Progenitor cell of endocrine pancreas (in vitro differentiated cells): ENCODE measurements around the gene HOXB8. TPM values are rescaled to one million over a fixed set of nuclear protein-coding genes. Genes with fewer than 3 reads are reported as not detected.

Experiments
- DNase-seq: peaks from one replicate; pipeline ENCODE4 v3.0.0; 2021; ENCODE audit warnings: low spot score; ENCODE audit not compliant: unreplicated experiment
- H3K27ac Mint-ChIP-seq: 2 replicates; pipeline ENCODE4 v1.8.0; 2021; ENCODE audit warnings: mild to moderate bottlenecking, moderate library complexity, mixed read lengths
- H3K27me3 Mint-ChIP-seq: 2 replicates; pipeline ENCODE4 v1.8.0; 2021; ENCODE audit warnings: mixed read lengths
- H3K36me3 Mint-ChIP-seq: 2 replicates; pipeline ENCODE4 v1.8.0; 2022; ENCODE audit warnings: mixed read lengths; ENCODE audit not compliant: insufficient read depth
- H3K4me1 Mint-ChIP-seq: 2 replicates; pipeline ENCODE4 v1.8.0; 2021; ENCODE audit warnings: low read depth, mixed read lengths
- H3K4me3 Mint-ChIP-seq: 2 replicates; pipeline ENCODE4 v1.8.0; 2021; ENCODE audit warnings: low read depth, mild to moderate bottlenecking, moderate library complexity, mixed read lengths
- H3K9me3 Mint-ChIP-seq: 2 replicates; pipeline ENCODE4 v1.8.0; 2021; ENCODE audit warnings: low read depth, mixed read lengths
- CTCF ChIP-seq: fragments of 200-600 bp; sonication (generic); IDR thresholded peaks from one replicate; pipeline ENCODE4 v1.5.0; 2021; ENCODE audit warnings: antibody characterized with exemption, mild to moderate bottlenecking; ENCODE audit not compliant: unreplicated experiment
- total RNA-seq: library from RNA; stranded (reverse); gene quantifications from 2 replicates; pipeline ENCODE4 v1.2.1, GENCODE V29; 2021

The HOXB8 gene
- total RNA-seq, 1 donor from 2014 or later, result 1.1 TPM

GRCh38 chr17:48589060-48589830 lies 25.8 kb downstream of the HOXB8 start:
- Mint-ChIP-seq H3K36me3 (peaks cover 1% of the 10 kb centered on the region), H3K9me3 (no peaks in the 10 kb centered on the region), H3K27me3 (peaks cover 100% of the 10 kb centered on the region), H3K4me3 (peak overlapping the region; percentile 61), H3K27ac (peak overlapping the region; percentile 79), H3K4me1 (peaks cover 4% of the 10 kb centered on the region)
- no peak for DNase-seq
- no peak for TF ChIP-seq CTCF

DNA sequence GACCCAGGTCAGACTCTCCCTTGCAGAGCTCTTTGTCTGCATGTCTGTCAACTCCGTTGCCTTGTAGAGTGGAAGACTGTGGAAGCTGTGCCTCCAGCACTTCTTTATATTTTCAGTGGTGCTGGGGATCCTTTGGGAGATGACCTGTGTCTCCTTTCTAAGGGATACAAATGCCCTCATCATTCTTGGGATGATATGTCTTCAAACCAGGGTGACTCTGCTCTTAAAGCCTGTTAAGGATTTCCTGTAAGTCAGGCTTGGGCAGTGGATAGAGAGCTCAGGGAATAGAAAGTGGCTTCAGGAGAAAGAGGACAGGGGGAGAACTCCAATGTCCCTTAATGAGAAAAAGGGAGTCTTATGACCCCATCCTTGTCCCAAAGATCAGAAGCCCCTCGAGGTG lies 26.6 kb downstream of the HOXB8 start:
- Mint-ChIP-seq H3K27me3 (peaks cover 100% of the 10 kb centered on the region), H3K9me3 (no peaks in the 10 kb centered on the region), H3K36me3 (peaks cover 1% of the 10 kb centered on the region), H3K4me1 (peaks cover 4% of the 10 kb centered on the region), H3K4me3 (peak overlapping the region; percentile 61), H3K27ac (peak overlapping the region; percentile 69)
- DNase-seq, result no peak
- no peak for TF ChIP-seq CTCF

- Mint-ChIP-seq H3K36me3 (peaks cover 1% of the 10 kb centered on the region), H3K27ac (no peak overlapping the region), H3K27me3 (peaks cover 100% of the 10 kb centered on the region), H3K4me3 (peak overlapping the region; percentile 63), H3K9me3 (no peaks in the 10 kb centered on the region), H3K4me1 (peaks cover 4% of the 10 kb centered on the region)
- no peak for TF ChIP-seq CTCF
- DNase-seq, result no peak
Observed at GRCh38 chr17:48588074-48588415, 27.0 kb downstream of the HOXB8 start.

GRCh38 chr17:48587276-48588073 lies 27.6 kb downstream of the HOXB8 start:
- Mint-ChIP-seq H3K4me3 (peak overlapping the region; percentile 63), H3K9me3 (no peaks in the 10 kb centered on the region), H3K27ac (no peak overlapping the region), H3K27me3 (peaks cover 100% of the 10 kb centered on the region), H3K36me3 (peaks cover 1% of the 10 kb centered on the region), H3K4me1 (peaks cover 4% of the 10 kb centered on the region)
- no peak for TF ChIP-seq CTCF
- DNase-seq, result no peak

DNA sequence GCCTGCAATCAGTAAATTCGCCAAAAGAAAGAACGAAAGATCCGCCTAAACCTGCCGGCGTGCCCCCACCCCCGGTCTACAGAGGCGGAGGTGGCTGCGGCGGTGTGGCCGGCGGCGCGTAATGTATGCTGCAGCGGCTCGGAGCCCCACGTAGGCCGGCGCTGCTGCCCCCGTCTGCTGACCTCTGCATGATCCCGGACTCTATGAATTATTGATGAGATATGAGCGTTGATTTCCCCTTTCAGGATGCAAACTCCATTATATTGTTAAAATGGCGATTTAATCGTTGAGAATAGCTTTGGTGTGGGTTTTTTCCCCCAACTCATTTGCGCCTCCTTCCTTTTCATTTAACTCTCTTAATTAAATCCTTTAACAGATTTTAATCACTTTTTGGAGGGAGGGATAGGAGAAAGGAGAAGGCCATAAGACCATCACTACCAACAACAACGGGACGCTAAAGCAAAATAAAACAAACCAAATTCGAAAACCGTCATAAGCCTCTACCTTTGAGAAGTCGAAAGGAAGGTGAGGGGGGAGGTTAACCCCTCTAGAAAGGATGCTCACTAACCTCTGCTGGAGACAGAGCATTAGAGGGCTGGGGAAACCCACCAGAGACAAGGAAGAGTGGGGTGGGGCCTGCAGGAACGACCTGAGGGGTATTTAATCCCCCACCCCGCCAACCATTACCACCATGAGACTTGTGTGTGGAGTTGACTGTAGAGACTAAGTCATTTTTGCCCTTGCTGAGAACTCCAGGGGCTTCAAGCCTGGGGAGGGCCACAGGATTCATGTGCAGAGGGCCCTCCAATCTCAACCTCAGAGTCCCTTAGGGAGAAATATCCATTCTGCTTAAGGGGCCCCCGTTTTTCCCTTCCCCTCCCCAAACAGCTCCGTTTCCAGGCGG lies 28.5 kb downstream of the HOXB8 start:
- Mint-ChIP-seq H3K36me3 (peaks cover 1% of the 10 kb centered on the region), H3K4me1 (peaks cover 4% of the 10 kb centered on the region)
- DNase-seq, result no peak

More for the DNA sequence above, 28.5 kb downstream of the HOXB8 start:
- Mint-ChIP-seq H3K4me3 (peak overlapping the region; percentile 63), H3K27me3 (peaks cover 100% of the 10 kb centered on the region), H3K27ac (no peak overlapping the region), H3K9me3 (no peaks in the 10 kb centered on the region)
- TF ChIP-seq CTCF, result no peak
